Measurements from ENCODE around the gene MSI2. TPM values are rescaled to one million over a fixed set of nuclear protein-coding genes. Genes with fewer than 3 reads are reported as not detected.

MSI2 gene
- total and polyA plus RNA-seq, 2 experiments from 2014 or later: 18.9 to 41.8 TPM

DNA sequence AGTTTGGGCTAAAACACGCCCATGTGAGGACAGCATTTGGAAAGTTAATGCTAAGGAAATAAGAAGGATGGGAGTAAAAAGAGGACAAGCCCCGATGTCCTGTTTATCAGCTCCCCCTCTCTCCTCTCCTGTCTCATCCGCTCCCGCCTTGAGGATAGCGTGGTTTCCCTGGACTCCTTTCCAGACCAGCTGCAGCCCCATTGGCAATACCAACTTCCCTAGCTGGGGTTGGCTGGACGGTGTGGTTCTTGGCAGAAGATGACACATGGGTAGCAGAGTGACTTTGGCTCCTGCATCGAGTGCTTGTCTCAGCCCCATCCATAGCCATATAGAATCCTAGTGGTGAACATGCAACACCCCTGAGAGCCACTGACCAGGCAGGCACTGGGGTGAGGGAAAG, 302.9 kb downstream of the MSI2 start:
- no peak for TF ChIP-seq EZH2 (IDR thresholded peaks at IDR 0.05; ENCODE audit: low read depth, unreplicated experiment)
- H3K27me3 ChIP-seq (ENCODE audit: insufficient read depth): no peaks in the 10 kb centered on the region
- no peaks in the 10 kb centered on the region for H3K9me2 ChIP-seq (ENCODE audit: insufficient read depth)
- H3K4me3 Mint-ChIP-seq: no peak overlapping the region
- DNase-seq (ENCODE audit: low spot score): no peak
- no peaks in the 10 kb centered on the region for H3F3A ChIP-seq (replicated peaks; ENCODE audit: low read depth)
- H3K27me3 Mint-ChIP-seq (ENCODE audit: insufficient read depth, low read depth, poor library complexity): peaks cover 10% of the 10 kb centered on the region
- H3K36me3 Mint-ChIP-seq (ENCODE audit: low read depth): no peaks in the 10 kb centered on the region
- no peak overlapping the region for H3K27ac Mint-ChIP-seq
- H3K4me2 ChIP-seq: no peak overlapping the region
- H3K9me3 Mint-ChIP-seq: no peaks in the 10 kb centered on the region
- no peaks in the 10 kb centered on the region for H4K20me1 ChIP-seq (replicated peaks; ENCODE audit: insufficient read depth)
- no peak overlapping the region for H3K4me3 ChIP-seq
- peaks cover 33% of the 10 kb centered on the region for H3K4me1 Mint-ChIP-seq
- no peak overlapping the region for H3K27ac ChIP-seq (ENCODE audit: low read depth)
- H3K36me3 ChIP-seq (ENCODE audit: insufficient read depth): no peaks in the 10 kb centered on the region
- ATAC-seq: no peak
- no peak overlapping the region for H2AFZ ChIP-seq
- H3K4me1 ChIP-seq (ENCODE audit: insufficient read depth): peaks cover 21% of the 10 kb centered on the region
- no peaks in the 10 kb centered on the region; the same call in 1 of the 2 replicates for H3K79me2 ChIP-seq (replicated peaks; ENCODE audit: insufficient read depth)

DNA sequence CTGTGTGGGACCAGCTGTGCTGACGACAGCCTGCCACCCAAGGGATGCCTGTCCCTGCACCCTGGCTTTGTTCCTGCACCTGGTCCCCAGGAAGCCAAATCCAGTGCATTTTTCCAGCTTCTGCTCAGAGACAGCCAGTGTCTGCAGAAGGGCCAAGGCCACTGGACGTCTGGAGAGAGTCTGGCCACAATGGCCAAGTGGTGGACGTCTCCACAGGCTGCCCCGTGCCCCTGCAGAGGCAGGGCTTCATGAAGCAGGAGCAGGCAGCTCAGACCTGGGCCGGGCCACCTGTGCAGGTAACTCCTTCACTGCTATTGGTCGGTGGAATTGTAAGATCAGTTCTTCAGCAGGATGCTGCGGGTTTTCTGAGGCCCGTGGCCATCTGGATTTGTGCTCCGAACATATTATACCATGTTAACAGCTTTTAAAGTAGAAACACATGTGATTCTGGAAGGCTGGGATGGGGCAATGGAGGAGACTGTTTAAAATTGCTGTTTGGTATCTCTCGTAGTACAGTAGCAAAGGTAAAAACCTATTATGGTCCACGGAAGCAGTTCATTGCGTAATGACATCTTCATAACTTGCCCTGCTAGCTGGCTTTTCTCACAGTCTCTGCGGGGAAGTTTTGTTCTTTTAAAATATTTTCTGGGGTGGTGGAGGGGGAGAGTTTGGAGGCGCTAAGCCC, 303.5 kb downstream of the MSI2 start:
- no peaks in the 10 kb centered on the region; the same call in 1 of the 2 replicates for H3K79me2 ChIP-seq (replicated peaks; ENCODE audit: insufficient read depth)
- Mint-ChIP-seq H3K27me3 (ENCODE audit: insufficient read depth, low read depth, poor library complexity) (peaks cover 10% of the 10 kb centered on the region), H3K27ac (no peak overlapping the region), H3K9me3 (no peaks in the 10 kb centered on the region), H3K4me1 (peaks cover 28% of the 10 kb centered on the region), H3K4me3 (no peak overlapping the region), H3K36me3 (ENCODE audit: low read depth) (no peaks in the 10 kb centered on the region)
- no peak overlapping the region for H3K4me3 ChIP-seq
- no peaks in the 10 kb centered on the region for H3F3A ChIP-seq (replicated peaks; ENCODE audit: low read depth)
- no peak overlapping the region for H3K4me2 ChIP-seq
- no peaks in the 10 kb centered on the region for H4K20me1 ChIP-seq (replicated peaks; ENCODE audit: insufficient read depth)
- peaks cover 15% of the 10 kb centered on the region for H3K4me1 ChIP-seq (ENCODE audit: insufficient read depth)
- ATAC-seq (no peak), DNase-seq (ENCODE audit: low spot score) (no peak)
- H3K9me2 ChIP-seq (ENCODE audit: insufficient read depth): no peaks in the 10 kb centered on the region
- H3K27ac ChIP-seq (ENCODE audit: low read depth): no peak overlapping the region
- no peak overlapping the region for H2AFZ ChIP-seq
- H3K36me3 ChIP-seq (ENCODE audit: insufficient read depth): no peaks in the 10 kb centered on the region
- no peaks in the 10 kb centered on the region for H3K27me3 ChIP-seq (ENCODE audit: insufficient read depth)
- TF ChIP-seq STAT1 (IDR thresholded peaks at IDR 0.05; ENCODE audit: unreplicated experiment) (no peak), POLR2AphosphoS5 (IDR thresholded peaks at IDR 0.05; ENCODE audit: low read depth) (no peak), CREB1 (CRISPR knock-in tag; IDR thresholded peaks at IDR 0.05; ENCODE audit: low read depth) (no peak), ZNF114 (CRISPR knock-in tag; IDR thresholded peaks at IDR 0.05) (no peak), NANOG (IDR thresholded peaks at IDR 0.05; ENCODE audit: borderline replicate concordance) (no peak), ZNF331 (CRISPR knock-in tag; IDR thresholded peaks at IDR 0.05; ENCODE audit: low read depth) (no peak), EZH2phosphoT487 (IDR thresholded peaks at IDR 0.05; ENCODE audit: unreplicated experiment) (no peak), JUNB (IDR thresholded peaks at IDR 0.05; ENCODE audit: unreplicated experiment) (no peak)
- TF ChIP-seq, protein P1, sequence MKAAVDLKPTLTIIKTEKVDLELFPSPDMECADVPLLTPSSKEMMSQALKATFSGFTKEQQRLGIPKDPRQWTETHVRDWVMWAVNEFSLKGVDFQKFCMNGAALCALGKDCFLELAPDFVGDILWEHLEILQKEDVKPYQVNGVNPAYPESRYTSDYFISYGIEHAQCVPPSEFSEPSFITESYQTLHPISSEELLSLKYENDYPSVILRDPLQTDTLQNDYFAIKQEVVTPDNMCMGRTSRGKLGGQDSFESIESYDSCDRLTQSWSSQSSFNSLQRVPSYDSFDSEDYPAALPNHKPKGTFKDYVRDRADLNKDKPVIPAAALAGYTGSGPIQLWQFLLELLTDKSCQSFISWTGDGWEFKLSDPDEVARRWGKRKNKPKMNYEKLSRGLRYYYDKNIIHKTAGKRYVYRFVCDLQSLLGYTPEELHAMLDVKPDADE (IDR thresholded peaks at IDR 0.05): no peak
- TF ChIP-seq, protein P2, sequence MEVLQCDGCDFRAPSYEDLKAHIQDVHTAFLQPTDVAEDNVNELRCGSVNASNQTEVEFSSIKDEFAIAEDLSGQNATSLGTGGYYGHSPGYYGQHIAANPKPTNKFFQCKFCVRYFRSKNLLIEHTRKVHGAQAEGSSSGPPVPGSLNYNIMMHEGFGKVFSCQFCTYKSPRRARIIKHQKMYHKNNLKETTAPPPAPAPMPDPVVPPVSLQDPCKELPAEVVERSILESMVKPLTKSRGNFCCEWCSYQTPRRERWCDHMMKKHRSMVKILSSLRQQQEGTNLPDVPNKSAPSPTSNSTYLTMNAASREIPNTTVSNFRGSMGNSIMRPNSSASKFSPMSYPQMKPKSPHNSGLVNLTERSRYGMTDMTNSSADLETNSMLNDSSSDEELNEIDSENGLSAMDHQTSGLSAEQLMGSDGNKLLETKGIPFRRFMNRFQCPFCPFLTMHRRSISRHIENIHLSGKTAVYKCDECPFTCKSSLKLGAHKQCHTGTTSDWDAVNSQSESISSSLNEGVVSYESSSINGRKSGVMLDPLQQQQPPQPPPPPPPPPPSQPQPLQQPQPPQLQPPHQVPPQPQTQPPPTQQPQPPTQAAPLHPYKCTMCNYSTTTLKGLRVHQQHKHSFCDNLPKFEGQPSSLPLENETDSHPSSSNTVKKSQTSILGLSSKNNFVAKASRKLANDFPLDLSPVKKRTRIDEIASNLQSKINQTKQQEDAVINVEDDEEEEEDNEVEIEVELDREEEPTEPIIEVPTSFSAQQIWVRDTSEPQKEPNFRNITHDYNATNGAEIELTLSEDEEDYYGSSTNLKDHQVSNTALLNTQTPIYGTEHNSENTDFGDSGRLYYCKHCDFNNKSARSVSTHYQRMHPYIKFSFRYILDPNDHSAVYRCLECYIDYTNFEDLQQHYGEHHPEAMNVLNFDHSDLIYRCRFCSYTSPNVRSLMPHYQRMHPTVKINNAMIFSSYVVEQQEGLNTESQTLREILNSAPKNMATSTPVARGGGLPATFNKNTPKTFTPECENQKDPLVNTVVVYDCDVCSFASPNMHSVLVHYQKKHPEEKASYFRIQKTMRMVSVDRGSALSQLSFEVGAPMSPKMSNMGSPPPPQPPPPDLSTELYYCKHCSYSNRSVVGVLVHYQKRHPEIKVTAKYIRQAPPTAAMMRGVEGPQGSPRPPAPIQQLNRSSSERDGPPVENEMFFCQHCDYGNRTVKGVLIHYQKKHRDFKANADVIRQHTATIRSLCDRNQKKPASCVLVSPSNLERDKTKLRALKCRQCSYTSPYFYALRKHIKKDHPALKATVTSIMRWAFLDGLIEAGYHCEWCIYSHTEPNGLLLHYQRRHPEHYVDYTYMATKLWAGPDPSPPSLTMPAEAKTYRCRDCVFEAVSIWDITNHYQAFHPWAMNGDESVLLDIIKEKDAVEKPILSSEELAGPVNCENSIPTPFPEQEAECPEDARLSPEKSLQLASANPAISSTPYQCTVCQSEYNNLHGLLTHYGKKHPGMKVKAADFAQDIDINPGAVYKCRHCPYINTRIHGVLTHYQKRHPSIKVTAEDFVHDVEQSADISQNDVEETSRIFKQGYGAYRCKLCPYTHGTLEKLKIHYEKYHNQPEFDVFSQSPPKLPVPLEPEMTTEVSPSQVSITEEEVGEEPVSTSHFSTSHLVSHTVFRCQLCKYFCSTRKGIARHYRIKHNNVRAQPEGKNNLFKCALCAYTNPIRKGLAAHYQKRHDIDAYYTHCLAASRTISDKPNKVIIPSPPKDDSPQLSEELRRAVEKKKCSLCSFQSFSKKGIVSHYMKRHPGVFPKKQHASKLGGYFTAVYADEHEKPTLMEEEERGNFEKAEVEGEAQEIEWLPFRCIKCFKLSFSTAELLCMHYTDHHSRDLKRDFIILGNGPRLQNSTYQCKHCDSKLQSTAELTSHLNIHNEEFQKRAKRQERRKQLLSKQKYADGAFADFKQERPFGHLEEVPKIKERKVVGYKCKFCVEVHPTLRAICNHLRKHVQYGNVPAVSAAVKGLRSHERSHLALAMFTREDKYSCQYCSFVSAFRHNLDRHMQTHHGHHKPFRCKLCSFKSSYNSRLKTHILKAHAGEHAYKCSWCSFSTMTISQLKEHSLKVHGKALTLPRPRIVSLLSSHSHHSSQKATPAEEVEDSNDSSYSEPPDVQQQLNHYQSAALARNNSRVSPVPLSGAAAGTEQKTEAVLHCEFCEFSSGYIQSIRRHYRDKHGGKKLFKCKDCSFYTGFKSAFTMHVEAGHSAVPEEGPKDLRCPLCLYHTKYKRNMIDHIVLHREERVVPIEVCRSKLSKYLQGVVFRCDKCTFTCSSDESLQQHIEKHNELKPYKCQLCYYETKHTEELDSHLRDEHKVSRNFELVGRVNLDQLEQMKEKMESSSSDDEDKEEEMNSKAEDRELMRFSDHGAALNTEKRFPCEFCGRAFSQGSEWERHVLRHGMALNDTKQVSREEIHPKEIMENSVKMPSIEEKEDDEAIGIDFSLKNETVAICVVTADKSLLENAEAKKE (CRISPR knock-in tag; IDR thresholded peaks at IDR 0.05): no peak
- TF ChIP-seq, protein P3, sequence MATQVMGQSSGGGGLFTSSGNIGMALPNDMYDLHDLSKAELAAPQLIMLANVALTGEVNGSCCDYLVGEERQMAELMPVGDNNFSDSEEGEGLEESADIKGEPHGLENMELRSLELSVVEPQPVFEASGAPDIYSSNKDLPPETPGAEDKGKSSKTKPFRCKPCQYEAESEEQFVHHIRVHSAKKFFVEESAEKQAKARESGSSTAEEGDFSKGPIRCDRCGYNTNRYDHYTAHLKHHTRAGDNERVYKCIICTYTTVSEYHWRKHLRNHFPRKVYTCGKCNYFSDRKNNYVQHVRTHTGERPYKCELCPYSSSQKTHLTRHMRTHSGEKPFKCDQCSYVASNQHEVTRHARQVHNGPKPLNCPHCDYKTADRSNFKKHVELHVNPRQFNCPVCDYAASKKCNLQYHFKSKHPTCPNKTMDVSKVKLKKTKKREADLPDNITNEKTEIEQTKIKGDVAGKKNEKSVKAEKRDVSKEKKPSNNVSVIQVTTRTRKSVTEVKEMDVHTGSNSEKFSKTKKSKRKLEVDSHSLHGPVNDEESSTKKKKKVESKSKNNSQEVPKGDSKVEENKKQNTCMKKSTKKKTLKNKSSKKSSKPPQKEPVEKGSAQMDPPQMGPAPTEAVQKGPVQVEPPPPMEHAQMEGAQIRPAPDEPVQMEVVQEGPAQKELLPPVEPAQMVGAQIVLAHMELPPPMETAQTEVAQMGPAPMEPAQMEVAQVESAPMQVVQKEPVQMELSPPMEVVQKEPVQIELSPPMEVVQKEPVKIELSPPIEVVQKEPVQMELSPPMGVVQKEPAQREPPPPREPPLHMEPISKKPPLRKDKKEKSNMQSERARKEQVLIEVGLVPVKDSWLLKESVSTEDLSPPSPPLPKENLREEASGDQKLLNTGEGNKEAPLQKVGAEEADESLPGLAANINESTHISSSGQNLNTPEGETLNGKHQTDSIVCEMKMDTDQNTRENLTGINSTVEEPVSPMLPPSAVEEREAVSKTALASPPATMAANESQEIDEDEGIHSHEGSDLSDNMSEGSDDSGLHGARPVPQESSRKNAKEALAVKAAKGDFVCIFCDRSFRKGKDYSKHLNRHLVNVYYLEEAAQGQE (IDR thresholded peaks at IDR 0.05; ENCODE audit: unreplicated experiment): no peak

All from GM23338 (cell line).